Astrocyte of the cerebellum (primary cell): ENCODE results near the gene PYDC1.
A peak's percentile ranks its signal among the peaks of the same experiment; 100 is the strongest.
"Not testable (repeated sequence)": the region's sequence is repeated elsewhere in the genome, so short reads cannot be mapped to it uniquely, and the experiment has no call there.

Experiments used
- DNase-seq: peaks from one replicate; pipeline ENCODE4 v3.0.0-alpha.2; 2011; ENCODE audit warnings: low read depth
- H3K4me3 ChIP-seq: 2 replicates; pipeline ENCODE4 v1.5.1; 2011; ENCODE audit warnings: mild to moderate bottlenecking, low read depth, low read length, moderate library complexity
- CTCF ChIP-seq: IDR thresholded peaks from 2 replicates; pipeline ENCODE4 v1.5.1; 2012; ENCODE audit warnings: low read length, low read depth, moderate library complexity, mild to moderate bottlenecking; ENCODE audit errors: missing control alignments
- in situ Hi-C: cut with HindIII; loops from 2 replicates; pipeline ENCODE4 v1.10.0; 2017; ENCODE audit warnings: low sequenced_read_pairs

PYDC1 gene

DNA sequence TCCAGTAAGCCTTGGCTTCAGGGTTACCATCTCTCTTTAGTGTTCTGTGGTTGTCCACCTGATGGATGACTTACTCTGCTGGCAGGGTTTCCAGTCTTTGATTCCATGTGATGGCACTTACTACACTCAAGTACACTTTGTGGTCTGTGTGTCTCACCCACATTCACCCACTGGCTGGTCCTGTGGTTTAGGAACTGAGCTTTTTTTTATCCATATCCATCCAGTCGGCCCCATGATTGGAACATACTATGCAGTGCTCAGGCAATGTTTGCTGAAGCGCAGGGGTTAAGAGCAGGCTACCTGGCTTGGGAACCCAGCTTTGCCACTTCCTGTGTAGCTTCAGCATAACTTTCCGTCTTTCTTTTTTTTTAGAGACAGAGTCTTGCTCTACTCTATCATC, 39.8 kb downstream of the PYDC1 start:
- in situ Hi-C loops: no loop called here
- H3K4me3 ChIP-seq: no peak overlapping the region
- TF ChIP-seq CTCF: no peak
- DNase-seq: peak; percentile 59

DNA sequence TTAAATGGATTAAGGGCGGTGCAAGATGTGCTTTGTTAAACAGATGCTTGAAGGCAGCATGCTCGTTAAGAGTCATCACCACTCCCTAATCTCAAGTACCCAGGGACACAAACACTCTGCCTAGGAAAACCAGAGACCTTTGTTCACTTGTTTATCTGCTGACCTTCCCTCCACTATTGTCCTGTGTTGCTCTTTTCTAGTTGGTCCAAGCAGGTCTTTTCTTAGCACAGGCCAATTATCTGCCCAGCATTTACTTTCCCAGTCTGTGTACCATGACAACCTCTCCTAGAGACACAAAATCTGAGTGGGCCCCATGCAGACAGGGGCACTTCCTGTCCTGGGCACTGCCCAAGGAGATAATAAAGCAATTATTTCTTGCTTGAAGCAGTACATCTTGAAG, 46.9 kb downstream of the PYDC1 start:
- H3K4me3 ChIP-seq, DNase-seq, in situ Hi-C loops: not testable (repeated sequence)

- DNase-seq: no peak
- in situ Hi-C loops: no loop called here
- no peak overlapping the region for H3K4me3 ChIP-seq
- no peak for TF ChIP-seq CTCF
Observed at GRCh38 chr16:31168848-31169247, 48.1 kb downstream of the PYDC1 start.

- TF ChIP-seq CTCF: no peak
- no peak for DNase-seq
- H3K4me3 ChIP-seq: no peak overlapping the region
- in situ Hi-C loops: no loop called here
Observed at GRCh38 chr16:31167315-31167714, 49.6 kb downstream of the PYDC1 start.
